Measurements from ENCODE around the gene LAIR2. TPM values are rescaled to one million over a fixed set of nuclear protein-coding genes. Genes with fewer than 3 reads are reported as not detected.

The LAIR2 gene
- total and polyA plus RNA-seq, 2 of the 13 experiments (the other 11 are each of a cell fraction or from before 2014, with no cell fraction given) = 1.3 to 1.9 TPM

DNA sequence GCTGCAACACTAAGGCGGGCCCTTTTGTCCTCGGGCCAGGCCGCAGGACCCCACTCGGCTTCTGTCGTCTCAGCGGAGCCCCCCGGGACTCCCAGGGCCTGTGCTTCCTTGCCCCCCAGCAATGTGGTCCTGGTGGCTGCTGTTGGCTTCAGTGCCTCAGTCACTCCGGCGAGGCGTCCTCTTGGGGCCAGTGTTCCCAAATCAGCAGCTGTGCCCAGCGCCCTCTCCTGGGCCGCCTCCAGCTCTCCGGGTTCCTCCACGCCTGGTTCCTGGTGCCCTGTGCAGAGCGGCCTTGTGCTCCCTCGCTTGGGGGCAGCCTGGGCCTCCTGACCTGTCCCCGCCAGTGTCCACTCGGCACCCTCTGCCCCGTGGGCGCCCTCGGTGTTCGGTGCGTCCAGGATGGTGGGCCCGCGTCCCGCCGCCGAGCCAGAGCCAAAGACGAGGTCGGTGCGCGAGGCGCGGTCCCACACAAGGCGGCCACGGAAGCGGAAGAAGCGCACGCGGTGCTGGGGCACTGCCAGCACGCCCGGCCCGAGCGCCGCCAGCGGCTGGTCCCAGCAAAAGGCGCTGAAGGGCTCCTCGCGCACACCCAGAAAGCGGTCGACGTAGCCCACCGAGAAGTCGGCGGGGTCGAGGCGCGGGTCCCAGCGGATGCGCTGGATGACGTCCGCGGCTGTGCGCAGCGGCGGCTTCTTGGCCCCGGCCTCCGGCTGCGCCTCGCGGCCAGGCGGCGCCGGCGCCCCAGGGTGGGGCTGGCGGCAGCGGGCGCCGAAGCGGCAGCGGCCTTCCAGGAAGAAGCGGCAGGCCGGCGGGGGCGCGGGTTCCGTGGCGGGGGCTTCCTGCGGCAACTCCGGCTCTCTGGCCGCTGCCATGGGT lies 39.7 kb upstream of the LAIR2 start (continued):
- TF ChIP-seq MNT (IDR thresholded peaks at IDR 0.05) (no peak), TOPORS (CRISPR knock-in tag; IDR thresholded peaks at IDR 0.05) (peak; percentile 82; the same call in 1 of the 2 replicates), MBNL3 (CRISPR knock-in tag; conservative IDR thresholded peaks at IDR 0.05) (no peak), ZNF414 (CRISPR knock-in tag; IDR thresholded peaks at IDR 0.05) (peak; percentile 86), ZNF143 (CRISPR knock-in tag; IDR thresholded peaks at IDR 0.05) (no peak; the same call in 1 of the 2 replicates), ESRRA (CRISPR knock-in tag; IDR thresholded peaks at IDR 0.05; ENCODE audit: low read depth) (no peak), ZNF556 (CRISPR knock-in tag; IDR thresholded peaks at IDR 0.05; ENCODE audit: borderline replicate concordance) (peak; percentile 87), PITX1 (CRISPR knock-in tag; IDR thresholded peaks at IDR 0.05) (no peak; the same call in 1 of the 2 replicates), ZIK1 (CRISPR knock-in tag; IDR thresholded peaks at IDR 0.05; ENCODE audit: borderline replicate concordance, low read depth) (peak; percentile 36; the same call in 1 of the 2 replicates), KDM5B (CRISPR knock-in tag; IDR thresholded peaks at IDR 0.05; ENCODE audit: borderline replicate concordance) (peak; percentile 75; the same call in 1 of the 2 replicates), ZNF713 (CRISPR knock-in tag; IDR thresholded peaks at IDR 0.05) (no peak), ZNF598 (CRISPR knock-in tag; IDR thresholded peaks at IDR 0.05; ENCODE audit: borderline replicate concordance) (no peak), ZNF275 (CRISPR knock-in tag; IDR thresholded peaks at IDR 0.05; ENCODE audit: borderline replicate concordance) (no peak; the same call in none of the 2 replicates), DZIP1 (CRISPR knock-in tag; IDR thresholded peaks at IDR 0.05) (no peak), ZNF451 (CRISPR knock-in tag; IDR thresholded peaks at IDR 0.05) (no peak), ZNF775 (CRISPR knock-in tag; IDR thresholded peaks at IDR 0.05; ENCODE audit: borderline replicate concordance) (no peak), HIC2 (CRISPR knock-in tag; IDR thresholded peaks at IDR 0.05; ENCODE audit: low read depth) (peak; percentile 67), ZNF572 (CRISPR knock-in tag; IDR thresholded peaks at IDR 0.05) (peak; percentile 73; the same call in 1 of the 2 replicates)
- TF ChIP-seq, protein P1, sequence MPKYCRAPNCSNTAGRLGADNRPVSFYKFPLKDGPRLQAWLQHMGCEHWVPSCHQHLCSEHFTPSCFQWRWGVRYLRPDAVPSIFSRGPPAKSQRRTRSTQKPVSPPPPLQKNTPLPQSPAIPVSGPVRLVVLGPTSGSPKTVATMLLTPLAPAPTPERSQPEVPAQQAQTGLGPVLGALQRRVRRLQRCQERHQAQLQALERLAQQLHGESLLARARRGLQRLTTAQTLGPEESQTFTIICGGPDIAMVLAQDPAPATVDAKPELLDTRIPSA (CRISPR knock-in tag; IDR thresholded peaks at IDR 0.05; ENCODE audit: borderline replicate concordance) = peak; percentile 28; the same call in 1 of the 2 replicates
